ENCODE measurements around the gene BTF3L4.
A peak's percentile ranks its signal among the peaks of the same experiment; 100 is the strongest.
"Not testable (repeated sequence)": the region's sequence is repeated elsewhere in the genome, so short reads cannot be mapped to it uniquely, and the experiment has no call there.

The BTF3L4 gene

DNA sequence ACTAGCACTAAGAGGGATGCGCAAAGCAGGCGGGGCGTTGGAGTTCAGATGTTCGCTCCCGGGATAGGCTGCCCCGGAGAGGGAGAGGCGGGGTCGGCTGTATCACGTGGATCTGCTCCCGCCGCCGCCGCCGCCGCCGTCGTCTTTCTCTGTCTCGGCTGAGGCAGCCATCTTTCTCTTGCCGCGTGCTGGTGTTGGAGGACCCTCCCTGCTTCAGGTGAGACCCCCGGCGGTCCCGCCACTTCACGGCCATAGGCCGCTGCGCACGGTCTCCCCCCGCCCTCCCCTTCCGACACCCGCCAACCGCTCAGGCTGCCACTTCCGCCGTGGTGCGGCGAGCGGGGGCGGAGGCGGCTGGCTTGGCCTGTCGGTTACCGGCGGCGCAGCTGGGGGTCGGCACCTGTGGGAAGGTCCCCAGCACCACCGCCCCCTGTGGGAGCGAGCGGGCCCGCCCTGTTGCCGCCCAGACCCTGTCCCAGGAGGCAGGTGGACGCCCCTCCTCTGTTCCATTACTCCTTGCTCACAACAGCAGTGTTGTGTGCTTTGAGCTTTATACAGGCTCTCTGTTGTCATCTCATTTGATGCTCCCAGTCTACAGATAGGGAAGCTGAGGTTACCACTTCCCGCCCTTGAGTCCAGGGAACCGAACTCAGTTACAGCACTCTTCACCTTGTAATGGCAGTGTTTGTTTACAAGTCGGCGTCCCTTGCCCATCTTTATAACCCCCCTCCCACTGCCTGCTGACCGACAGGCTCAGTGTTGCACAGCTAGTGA is at the start of gene BTF3L4:
BTF3L4 (plus strand) TSS at position 133 of the 774 bp plus-strand sequence. CDS start 3,553 bp downstream, outside the sequence.
- Histone ChIP-seq H3K36me3 (ENCODE audit: control insufficient read depth in 1 of 2, insufficient read depth in 2 of 2, low read length in 2 of 2) (peaks cover 13 to 33% of the 10 kb centered on the region in 2 donors), H3K4me1 (ENCODE audit: control insufficient read depth in 1 of 2, insufficient read depth in 2 of 2, low read length in 2 of 2) (peaks cover 0 to 29% of the 10 kb centered on the region in 2 donors), H3K4me3 (ENCODE audit: low read depth in 1 of 2, low read length in 2 of 2) (peak within 1 kb of the TSS; percentile 81 to 94)

DNA sequence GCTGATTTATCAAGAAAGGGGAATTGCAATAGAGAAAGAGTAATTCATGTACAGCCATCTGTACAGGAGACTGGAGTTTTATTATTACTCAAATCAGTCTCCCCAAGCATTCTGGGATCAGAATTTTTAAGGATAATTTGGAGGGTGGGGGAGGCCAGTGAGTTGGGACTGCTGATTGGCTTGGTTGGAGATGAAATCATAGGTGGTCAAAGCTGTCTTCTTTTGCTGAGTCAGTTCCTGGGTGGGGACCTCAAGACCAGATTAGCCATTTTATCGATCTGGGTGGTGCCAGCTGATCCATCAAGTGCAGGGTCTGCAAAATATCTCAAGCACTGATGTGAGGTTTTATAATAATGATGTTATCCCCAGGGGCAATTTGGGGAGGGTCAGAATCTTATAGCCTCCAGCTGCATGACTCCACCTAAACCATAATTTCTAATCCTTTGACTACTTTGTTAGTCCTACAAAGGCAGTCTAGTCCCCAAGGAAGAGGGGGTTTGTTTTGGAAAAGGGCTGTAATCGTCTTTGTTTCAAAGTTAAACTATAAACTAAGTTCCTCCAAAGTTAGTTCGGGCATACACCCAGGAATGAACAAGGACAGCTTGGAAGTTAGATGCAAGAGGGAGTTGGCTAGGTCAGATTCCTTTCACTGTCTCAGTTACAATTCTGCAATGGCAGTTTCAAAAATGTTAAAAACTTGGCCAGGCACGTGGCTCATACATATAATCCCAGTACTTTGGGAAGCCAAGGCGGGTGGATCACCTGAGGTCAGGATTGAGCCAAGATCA is 48.7 kb upstream of the BTF3L4 start:
- no peak overlapping the region for H3K4me3 ChIP-seq (ENCODE audit: low read depth in 1 of 2, low read length in 2 of 2)
- H3K36me3 ChIP-seq (ENCODE audit: control insufficient read depth in 1 of 2, insufficient read depth in 2 of 2, low read length in 2 of 2): no peaks in the 10 kb centered on the region
- H3K9me3 ChIP-seq (ENCODE audit: control insufficient read depth in 1 of 2, low read length in 2 of 2): no peaks in the 10 kb centered on the region
- no peaks in the 10 kb centered on the region for H3K4me1 ChIP-seq (ENCODE audit: control insufficient read depth in 1 of 2, insufficient read depth in 2 of 2, low read length in 2 of 2)
- H3K27ac ChIP-seq (ENCODE audit: low read length): no peak overlapping the region
- H3K27me3 ChIP-seq (ENCODE audit: low read depth, low read length): no peaks in the 10 kb centered on the region

More for the DNA sequence above, at the start of gene BTF3L4:
- peak within 1 kb of the TSS; percentile 89 for H3K27ac ChIP-seq (ENCODE audit: low read length)
- H3K27me3 ChIP-seq (ENCODE audit: low read depth, low read length): no peaks in the 10 kb centered on the region
- H3K9me3 ChIP-seq (ENCODE audit: control insufficient read depth in 1 of 2, low read length in 2 of 2): no peaks in the 10 kb centered on the region

DNA sequence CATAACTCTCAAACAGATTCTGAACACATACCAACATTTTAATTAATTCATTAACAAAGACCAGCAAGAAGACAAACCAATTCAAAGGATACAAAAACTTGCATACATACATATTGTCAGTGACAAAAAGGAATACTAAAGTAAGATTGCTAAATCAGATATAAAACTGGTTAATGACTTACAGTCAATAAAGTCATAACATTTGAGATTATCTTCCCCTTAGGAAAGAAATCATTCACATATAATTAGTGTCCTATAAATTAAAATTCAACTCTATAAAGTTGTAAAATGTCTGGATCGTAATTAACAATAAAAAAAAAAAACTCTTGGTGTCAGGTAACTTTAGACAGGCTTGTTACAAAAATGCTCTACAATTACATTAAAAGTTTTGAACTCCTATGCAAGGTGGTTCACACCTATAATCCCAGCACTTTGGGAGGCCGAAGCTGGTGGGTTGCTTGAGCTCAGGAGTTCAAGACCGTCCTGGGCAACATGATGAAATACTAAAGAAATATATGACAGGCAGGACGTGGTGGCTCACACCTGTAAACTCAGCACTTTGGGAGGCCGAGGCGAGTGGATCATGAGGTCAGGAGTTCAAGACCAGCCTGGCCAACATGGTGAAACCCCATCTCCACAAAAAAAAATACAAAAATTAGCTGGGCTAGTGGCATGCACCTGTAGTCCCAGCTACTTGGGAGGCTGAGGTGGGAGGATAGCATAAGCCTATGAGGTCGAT is 47.9 kb upstream of the BTF3L4 start:
- H3K36me3 ChIP-seq (ENCODE audit: control insufficient read depth in 1 of 2, insufficient read depth in 2 of 2, low read length in 2 of 2): no peaks in the 10 kb centered on the region
- H3K9me3 ChIP-seq (ENCODE audit: control insufficient read depth in 1 of 2, low read length in 2 of 2): no peaks in the 10 kb centered on the region
- no peak overlapping the region for H3K4me3 ChIP-seq (ENCODE audit: low read depth in 1 of 2, low read length in 2 of 2)
- no peak overlapping the region for H3K27ac ChIP-seq (ENCODE audit: low read length)
- H3K27me3 ChIP-seq (ENCODE audit: low read depth, low read length): no peaks in the 10 kb centered on the region
- H3K4me1 ChIP-seq (ENCODE audit: control insufficient read depth in 1 of 2, insufficient read depth in 2 of 2, low read length in 2 of 2): no peaks in the 10 kb centered on the region

GRCh38 chr1:52022133-52022532 is 34.0 kb upstream of the BTF3L4 start:
- peaks cover 42 to 50% of the 10 kb centered on the region in 2 donors for H3K36me3 ChIP-seq (ENCODE audit: control insufficient read depth in 1 of 2, insufficient read depth in 2 of 2, low read length in 2 of 2)
- H3K4me3 ChIP-seq (ENCODE audit: low read depth in 1 of 2, low read length in 2 of 2): no peak overlapping the region
- no peaks in the 10 kb centered on the region for H3K27me3 ChIP-seq (ENCODE audit: low read depth, low read length)
- no peak overlapping the region for H3K27ac ChIP-seq (ENCODE audit: low read length)
- H3K4me1 ChIP-seq (ENCODE audit: control insufficient read depth in 1 of 2, insufficient read depth in 2 of 2, low read length in 2 of 2): no peaks in the 10 kb centered on the region
- H3K9me3 ChIP-seq (ENCODE audit: control insufficient read depth in 1 of 2, low read length in 2 of 2): no peaks in the 10 kb centered on the region

DNA sequence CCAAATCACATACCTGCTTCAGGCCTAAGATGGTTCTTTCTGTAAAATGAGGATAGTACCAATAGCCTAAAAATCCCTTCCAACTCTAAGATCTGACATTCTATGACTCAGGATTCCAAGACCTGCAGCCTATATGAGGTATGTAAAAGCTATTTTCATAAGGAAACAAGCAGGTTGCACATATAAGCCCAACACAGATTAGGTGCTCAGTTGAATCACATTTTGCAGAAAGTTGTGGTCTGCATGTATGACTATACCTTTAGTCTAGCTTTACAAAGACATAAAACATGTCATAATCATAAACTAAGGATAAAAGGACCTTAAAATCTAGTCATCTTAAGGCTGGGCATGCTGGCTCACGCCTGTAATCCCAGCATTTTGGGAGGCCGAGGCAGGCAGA is 29.8 kb upstream of the BTF3L4 start:
- Histone ChIP-seq H3K4me1 (ENCODE audit: control insufficient read depth in 1 of 2, insufficient read depth in 2 of 2, low read length in 2 of 2) (no peaks in the 10 kb centered on the region), H3K27ac (ENCODE audit: low read length) (no peak overlapping the region), H3K9me3 (ENCODE audit: control insufficient read depth in 1 of 2, low read length in 2 of 2) (no peaks in the 10 kb centered on the region), H3K27me3 (ENCODE audit: low read depth, low read length) (no peaks in the 10 kb centered on the region), H3K36me3 (ENCODE audit: control insufficient read depth in 1 of 2, insufficient read depth in 2 of 2, low read length in 2 of 2) (peaks cover 31 to 38% of the 10 kb centered on the region in 2 donors), H3K4me3 (ENCODE audit: low read depth in 1 of 2, low read length in 2 of 2) (no peak overlapping the region)

DNA sequence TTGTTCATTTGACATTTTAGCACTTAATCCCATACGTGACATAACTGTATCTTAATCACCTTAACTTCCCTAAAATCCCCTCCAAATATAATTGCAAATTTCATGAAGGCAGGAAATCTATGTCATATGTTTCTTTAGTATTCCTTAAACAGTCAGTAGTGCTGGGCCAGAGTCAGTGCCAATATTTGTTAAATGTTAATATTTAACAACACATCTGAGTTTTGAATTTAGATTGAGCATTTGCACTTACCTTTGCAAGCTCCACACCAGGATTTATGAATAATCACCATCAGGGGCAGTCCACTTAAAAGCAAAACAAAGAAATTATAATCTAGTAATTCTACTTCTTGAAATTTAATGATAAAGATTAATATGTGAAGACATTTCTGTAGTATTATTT is 27.8 kb upstream of the BTF3L4 start:
- no peak overlapping the region for H3K4me3 ChIP-seq (ENCODE audit: low read depth in 1 of 2, low read length in 2 of 2)
- H3K36me3 ChIP-seq (ENCODE audit: control insufficient read depth in 1 of 2, insufficient read depth in 2 of 2, low read length in 2 of 2): peaks cover 16 to 21% of the 10 kb centered on the region in 2 donors

DNA sequence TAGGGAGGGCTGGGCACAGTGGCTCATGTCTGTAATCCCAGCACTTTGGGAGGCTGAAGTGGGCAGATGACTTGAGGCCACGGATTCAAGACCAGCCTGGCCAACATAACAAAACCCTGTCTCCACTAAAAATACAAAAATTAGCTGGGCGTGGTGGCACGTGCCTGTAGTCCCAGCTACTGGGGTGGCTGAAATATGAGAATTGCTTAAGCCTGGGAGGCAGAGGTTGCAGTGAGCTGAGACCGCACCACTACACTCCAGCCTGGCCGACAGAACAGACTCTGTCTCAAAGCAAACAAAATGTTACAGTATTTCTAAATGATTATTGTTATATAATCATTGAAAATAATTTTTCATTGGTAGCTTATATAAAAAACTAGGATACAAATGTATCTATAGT is 27.3 kb upstream of the BTF3L4 start:
- H3K9me3 ChIP-seq (ENCODE audit: control insufficient read depth in 1 of 2, low read length in 2 of 2); H3K4me3 ChIP-seq (ENCODE audit: low read depth in 1 of 2, low read length in 2 of 2); H3K27ac ChIP-seq (ENCODE audit: low read length); H3K27me3 ChIP-seq (ENCODE audit: low read depth, low read length): not testable (repeated sequence)
- peaks cover 7 to 10% of the 10 kb centered on the region in 2 donors for H3K4me1 ChIP-seq (ENCODE audit: control insufficient read depth in 1 of 2, insufficient read depth in 2 of 2, low read length in 2 of 2)
- H3K36me3 ChIP-seq (ENCODE audit: control insufficient read depth in 1 of 2, insufficient read depth in 2 of 2, low read length in 2 of 2): peaks cover 11 to 16% of the 10 kb centered on the region in 2 donors

More for the DNA sequence above, 27.8 kb upstream of the BTF3L4 start:
- H3K27ac ChIP-seq (ENCODE audit: low read length): no peak overlapping the region
- H3K4me1 ChIP-seq (ENCODE audit: control insufficient read depth in 1 of 2, insufficient read depth in 2 of 2, low read length in 2 of 2): peaks cover 7 to 10% of the 10 kb centered on the region in 2 donors
- H3K27me3 ChIP-seq (ENCODE audit: low read depth, low read length): no peaks in the 10 kb centered on the region
- H3K9me3 ChIP-seq (ENCODE audit: control insufficient read depth in 1 of 2, low read length in 2 of 2): no peaks in the 10 kb centered on the region

GRCh38 chr1:52032124-52032784 is 23.8 kb upstream of the BTF3L4 start:
- H3K9me3 ChIP-seq (ENCODE audit: control insufficient read depth in 1 of 2, low read length in 2 of 2): no peaks in the 10 kb centered on the region
- H3K27me3 ChIP-seq (ENCODE audit: low read depth, low read length): no peaks in the 10 kb centered on the region
- H3K4me3 ChIP-seq (ENCODE audit: low read depth in 1 of 2, low read length in 2 of 2): peak overlapping the region; percentile 68 to 75
- peaks cover 7 to 10% of the 10 kb centered on the region in 2 donors for H3K4me1 ChIP-seq (ENCODE audit: control insufficient read depth in 1 of 2, insufficient read depth in 2 of 2, low read length in 2 of 2)
- peak overlapping the region; percentile 91 for H3K27ac ChIP-seq (ENCODE audit: low read length)
- H3K36me3 ChIP-seq (ENCODE audit: control insufficient read depth in 1 of 2, insufficient read depth in 2 of 2, low read length in 2 of 2): peaks cover 0 to 4% of the 10 kb centered on the region in 2 donors

- Histone ChIP-seq H3K4me3 (ENCODE audit: low read depth in 1 of 2, low read length in 2 of 2) (peak overlapping the region; percentile 68 to 75), H3K27ac (ENCODE audit: low read length) (peak overlapping the region; percentile 91), H3K27me3 (ENCODE audit: low read depth, low read length) (no peaks in the 10 kb centered on the region), H3K4me1 (ENCODE audit: control insufficient read depth in 1 of 2, insufficient read depth in 2 of 2, low read length in 2 of 2) (peaks cover 7 to 10% of the 10 kb centered on the region in 2 donors), H3K9me3 (ENCODE audit: control insufficient read depth in 1 of 2, low read length in 2 of 2) (no peaks in the 10 kb centered on the region), H3K36me3 (ENCODE audit: control insufficient read depth in 1 of 2, insufficient read depth in 2 of 2, low read length in 2 of 2) (peaks cover 0 to 4% of the 10 kb centered on the region in 2 donors)
Measured at GRCh38 chr1:52032785-52033131, 23.3 kb upstream of the BTF3L4 start.

DNA sequence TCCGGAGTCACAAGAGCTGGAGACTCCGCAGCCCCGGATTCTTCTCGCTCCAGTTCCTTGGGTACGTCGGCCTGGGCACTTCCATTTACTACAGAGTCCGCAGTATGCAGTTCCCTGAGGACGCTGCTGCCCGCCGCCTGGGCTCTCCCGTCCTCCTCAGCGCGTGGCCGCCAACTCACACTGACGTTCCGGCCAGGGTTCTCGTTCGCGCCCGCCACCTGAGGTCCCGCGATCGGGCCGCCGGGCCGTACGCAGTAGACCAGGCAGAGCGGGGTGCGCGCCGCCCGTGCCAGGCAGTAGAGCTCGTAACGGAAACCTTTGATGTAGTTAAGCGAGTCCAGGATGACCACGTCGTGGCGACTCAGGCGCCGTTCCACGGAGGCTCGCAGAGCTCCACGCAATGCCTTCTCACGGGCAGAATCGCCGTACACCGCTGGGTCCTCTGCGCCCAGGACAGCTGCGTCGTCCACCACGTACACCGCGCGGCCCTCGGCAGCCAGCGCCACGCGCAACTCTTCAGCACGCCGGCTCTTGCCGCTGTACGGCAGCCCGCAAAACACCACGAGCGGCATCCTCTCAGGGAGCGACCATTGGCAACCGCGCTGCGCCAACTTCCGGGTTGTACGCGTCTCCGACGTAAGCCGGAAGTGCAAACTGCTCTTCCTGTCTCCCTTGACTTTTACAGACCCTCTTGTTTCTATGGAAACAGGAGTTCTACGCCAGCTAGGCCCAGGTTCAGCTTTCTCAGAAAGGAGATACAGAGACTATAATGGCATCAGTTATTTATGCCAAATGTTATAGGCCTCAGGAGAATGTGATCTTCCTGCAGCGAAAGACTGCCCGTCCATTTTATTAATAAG is 22.7 kb upstream of the BTF3L4 start, which contains the start of gene KTI12:
KTI12 (minus strand) TSS at position 621 of the 860 bp plus-strand sequence; CDS start at position 572, 49 bp downstream.
- peak within 1 kb of the TSS; percentile 91 for H3K27ac ChIP-seq (ENCODE audit: low read length)
- H3K36me3 ChIP-seq (ENCODE audit: control insufficient read depth in 1 of 2, insufficient read depth in 2 of 2, low read length in 2 of 2): peaks cover 0 to 6% of the 10 kb centered on the region in 2 donors
- peaks cover 7 to 10% of the 10 kb centered on the region in 2 donors for H3K4me1 ChIP-seq (ENCODE audit: control insufficient read depth in 1 of 2, insufficient read depth in 2 of 2, low read length in 2 of 2)
- peak within 1 kb of the TSS; percentile 68 to 75 for H3K4me3 ChIP-seq (ENCODE audit: low read depth in 1 of 2, low read length in 2 of 2)
- H3K27me3 ChIP-seq (ENCODE audit: low read depth, low read length): no peaks in the 10 kb centered on the region
- H3K9me3 ChIP-seq (ENCODE audit: control insufficient read depth in 1 of 2, low read length in 2 of 2): no peaks in the 10 kb centered on the region
